ENCODE data around the gene PRAMEF1. TPM values are rescaled to one million over a fixed set of nuclear protein-coding genes. Genes with fewer than 3 reads are reported as not detected.

The PRAMEF1 gene
- total and polyA plus RNA-seq, 2 of the 4 experiments (the other 2 are of a cell fraction), result not detected

DNA sequence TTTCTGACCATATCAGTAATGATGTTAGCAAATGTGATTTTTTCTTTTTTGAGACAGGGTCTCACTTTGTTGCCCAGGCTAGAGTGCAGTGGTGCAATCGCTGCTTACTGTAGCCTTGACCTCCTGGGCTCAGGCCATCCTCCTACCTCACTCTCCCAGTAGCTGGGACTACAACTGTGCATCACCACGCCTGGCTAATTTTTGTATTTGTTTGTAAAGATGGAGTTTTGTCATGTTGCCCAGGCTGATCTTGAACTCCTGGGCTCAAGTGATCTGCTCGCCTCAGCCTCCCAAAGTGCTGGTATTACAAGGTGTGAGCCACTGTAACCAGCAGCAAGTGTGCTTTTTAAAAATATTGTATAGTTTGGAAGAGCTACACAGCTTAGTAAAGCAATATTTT is 49.3 kb upstream of the PRAMEF1 start:
- no peaks in the 10 kb centered on the region for H3K27me3 ChIP-seq (ENCODE audit: control insufficient read depth, insufficient read depth, low read length)
- no peaks in the 10 kb centered on the region; the same call in 1 of the 2 replicates for H3K9me3 ChIP-seq (ENCODE audit: control insufficient read depth, insufficient read depth, low read length)
- no peak overlapping the region for H4K5ac ChIP-seq (ENCODE audit: low read depth, low read length)
- intact Hi-C loops (cut with micrococcal nuclease), result no loop called here
- H3K79me1 ChIP-seq (ENCODE audit: low read depth in 1 of 2, low read length in 2 of 2), result no peaks in the 10 kb centered on the region
- no TSS peak for BruUV-seq (replicated peaks)
- CTCF ChIA-PET, result no interaction called here
- H3K4me3 ChIP-seq (ENCODE audit: insufficient read depth, low read depth, low read length), result no peak overlapping the region
- H3K56ac ChIP-seq (ENCODE audit: extremely low read depth, insufficient read depth, low read length), result no peak overlapping the region
- no peak overlapping the region for H2BK5ac ChIP-seq (ENCODE audit: low read depth, low read length, poor library complexity, severe bottlenecking)
- no peaks in the 10 kb centered on the region for H3K36me3 ChIP-seq (ENCODE audit: control insufficient read depth, insufficient read depth, low read length)
- H3K9me1 ChIP-seq (ENCODE audit: insufficient read depth, low read length), result no peaks in the 10 kb centered on the region
- H2AK5ac ChIP-seq (ENCODE audit: low read depth, low read length), result no peak overlapping the region
- no peak overlapping the region for H4K91ac ChIP-seq (ENCODE audit: insufficient read depth, low read depth, low read length)
- WGBS, 2 experiments (ENCODE audit: extremely low coverage in 2 of 2, insufficient read length in 1 of 2), result no CpG with 5 or more reads among the region's 3 CpGs
- no peaks in the 10 kb centered on the region for H4K20me1 ChIP-seq (ENCODE audit: insufficient read depth, low read length)
- H3K4ac ChIP-seq (ENCODE audit: low read depth, low read length), result no peak overlapping the region
- no peak overlapping the region for H3K23ac ChIP-seq (ENCODE audit: low read depth, low read length)
- H2BK15ac ChIP-seq (ENCODE audit: low read depth, low read length), result no peak overlapping the region
- no peak overlapping the region for H2BK120ac ChIP-seq (ENCODE audit: low read depth, low read length)
- in situ Hi-C loops (cut with MboI; ENCODE audit: low sequenced_read_pairs), result no loop called here
- H2AK9ac ChIP-seq (replicated peaks; ENCODE audit: low read depth, low read length, poor library complexity), result no peak overlapping the region
- no peak for TF ChIP-seq NFE2L2 (IDR thresholded peaks at IDR 0.05; ENCODE audit: low read depth, low read length)
- TF ChIP-seq FOS (IDR thresholded peaks at IDR 0.05; ENCODE audit: low read depth, low read length), result no peak
- TF ChIP-seq, protein P1, sequence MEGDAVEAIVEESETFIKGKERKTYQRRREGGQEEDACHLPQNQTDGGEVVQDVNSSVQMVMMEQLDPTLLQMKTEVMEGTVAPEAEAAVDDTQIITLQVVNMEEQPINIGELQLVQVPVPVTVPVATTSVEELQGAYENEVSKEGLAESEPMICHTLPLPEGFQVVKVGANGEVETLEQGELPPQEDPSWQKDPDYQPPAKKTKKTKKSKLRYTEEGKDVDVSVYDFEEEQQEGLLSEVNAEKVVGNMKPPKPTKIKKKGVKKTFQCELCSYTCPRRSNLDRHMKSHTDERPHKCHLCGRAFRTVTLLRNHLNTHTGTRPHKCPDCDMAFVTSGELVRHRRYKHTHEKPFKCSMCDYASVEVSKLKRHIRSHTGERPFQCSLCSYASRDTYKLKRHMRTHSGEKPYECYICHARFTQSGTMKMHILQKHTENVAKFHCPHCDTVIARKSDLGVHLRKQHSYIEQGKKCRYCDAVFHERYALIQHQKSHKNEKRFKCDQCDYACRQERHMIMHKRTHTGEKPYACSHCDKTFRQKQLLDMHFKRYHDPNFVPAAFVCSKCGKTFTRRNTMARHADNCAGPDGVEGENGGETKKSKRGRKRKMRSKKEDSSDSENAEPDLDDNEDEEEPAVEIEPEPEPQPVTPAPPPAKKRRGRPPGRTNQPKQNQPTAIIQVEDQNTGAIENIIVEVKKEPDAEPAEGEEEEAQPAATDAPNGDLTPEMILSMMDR (conservative IDR thresholded peaks at IDR 0.05; ENCODE audit: low read depth, low read length), result no peak
- no peak for TF ChIP-seq RCOR1 (IDR thresholded peaks at IDR 0.05; ENCODE audit: insufficient replicate concordance, low read length)
- TF ChIP-seq, protein P2, sequence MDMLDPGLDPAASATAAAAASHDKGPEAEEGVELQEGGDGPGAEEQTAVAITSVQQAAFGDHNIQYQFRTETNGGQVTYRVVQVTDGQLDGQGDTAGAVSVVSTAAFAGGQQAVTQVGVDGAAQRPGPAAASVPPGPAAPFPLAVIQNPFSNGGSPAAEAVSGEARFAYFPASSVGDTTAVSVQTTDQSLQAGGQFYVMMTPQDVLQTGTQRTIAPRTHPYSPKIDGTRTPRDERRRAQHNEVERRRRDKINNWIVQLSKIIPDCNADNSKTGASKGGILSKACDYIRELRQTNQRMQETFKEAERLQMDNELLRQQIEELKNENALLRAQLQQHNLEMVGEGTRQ (IDR thresholded peaks at IDR 0.05; ENCODE audit: low read depth, low read length), result no peak
- no peak for TF ChIP-seq POLR2A (IDR thresholded peaks at IDR 0.05; ENCODE audit: low read depth, low read length)
- TF ChIP-seq MAZ (IDR thresholded peaks at IDR 0.05; ENCODE audit: borderline replicate concordance, low read depth, low read length), result no peak
- TF ChIP-seq, protein P3, sequence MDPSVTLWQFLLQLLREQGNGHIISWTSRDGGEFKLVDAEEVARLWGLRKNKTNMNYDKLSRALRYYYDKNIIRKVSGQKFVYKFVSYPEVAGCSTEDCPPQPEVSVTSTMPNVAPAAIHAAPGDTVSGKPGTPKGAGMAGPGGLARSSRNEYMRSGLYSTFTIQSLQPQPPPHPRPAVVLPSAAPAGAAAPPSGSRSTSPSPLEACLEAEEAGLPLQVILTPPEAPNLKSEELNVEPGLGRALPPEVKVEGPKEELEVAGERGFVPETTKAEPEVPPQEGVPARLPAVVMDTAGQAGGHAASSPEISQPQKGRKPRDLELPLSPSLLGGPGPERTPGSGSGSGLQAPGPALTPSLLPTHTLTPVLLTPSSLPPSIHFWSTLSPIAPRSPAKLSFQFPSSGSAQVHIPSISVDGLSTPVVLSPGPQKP (IDR thresholded peaks at IDR 0.05; ENCODE audit: borderline replicate concordance, low read depth, low read length), result no peak
- TF ChIP-seq BHLHE40 (IDR thresholded peaks at IDR 0.05; ENCODE audit: low read depth, low read length), result no peak
- no peak for TF ChIP-seq MAFK (IDR thresholded peaks at IDR 0.05; ENCODE audit: low read depth, low read length)
- no peak for TF ChIP-seq RFX5 (IDR thresholded peaks at IDR 0.05; ENCODE audit: low read depth, low read length)
- no peak for TF ChIP-seq CHD1 (IDR thresholded peaks at IDR 0.05; ENCODE audit: low read depth, low read length)
- TF ChIP-seq MXI1 (IDR thresholded peaks at IDR 0.05; ENCODE audit: borderline replicate concordance, low read depth, low read length), result no peak
- TF ChIP-seq RAD21 (IDR thresholded peaks at IDR 0.05; ENCODE audit: low read length), result no peak
- no peak for TF ChIP-seq CEBPB (IDR thresholded peaks at IDR 0.05; ENCODE audit: low read depth, low read length)
- no peak for TF ChIP-seq SMC3 (IDR thresholded peaks at IDR 0.05; ENCODE audit: low read depth, low read length)
- no peak overlapping the region for H3K27ac ChIP-seq (ENCODE audit: insufficient read depth, low read length)
- H3K4me2 ChIP-seq (ENCODE audit: low read depth, low read length), result no peak overlapping the region
- H4K8ac ChIP-seq (ENCODE audit: low read depth in 2 of 2, low read length in 2 of 2), result no peak overlapping the region
- no peak overlapping the region for H3K14ac ChIP-seq (replicated peaks; ENCODE audit: low read depth, low read length)
- H3K18ac ChIP-seq (ENCODE audit: low read depth, low read length), result no peak overlapping the region
- no peak overlapping the region for H2AFZ ChIP-seq (replicated peaks; ENCODE audit: low read length, poor library complexity)
- DNase-seq (no peak), ATAC-seq (ENCODE audit: low read depth) (no peak)
- POLR2A ChIA-PET (ENCODE audit: unreplicated experiment), result no interaction called here
- dilution Hi-C loops (cut with HindIII; ENCODE audit: low sequenced_read_pairs, unreplicated experiment), result no loop called here
- H2BK20ac ChIP-seq (ENCODE audit: low read depth, low read length), result no peak overlapping the region
- H3K4me1 ChIP-seq (ENCODE audit: control insufficient read depth, insufficient read depth, low read length), result no peaks in the 10 kb centered on the region
- H3K9ac ChIP-seq (ENCODE audit: low read depth, low read length), result no peak overlapping the region

All from IMR-90 (cell line).